Adrenal gland (tissue), 12 donors: ENCODE data around the gene ASZ1. TPM values are rescaled to one million over a fixed set of nuclear protein-coding genes. Genes with fewer than 3 reads are reported as not detected.

Experiments used
- DNase-seq, 7 donors: peaks; one replicate each; pipeline ENCODE4 v3.0.0-alpha.2; 2019 to 2020
- H3K27ac ChIP-seq, 5 donors: fragments of 200-600 bp; sonication (generic) in 4 of 5; 1 replicate in 3 of 5; 2 replicates in 2 of 5; pipeline versions ENCODE4 v1.5.1 to v1.8.0; 2016 to 2020; ENCODE audit warnings: mild to moderate bottlenecking in 1 of 5
- H3K27me3 ChIP-seq: fragments of 200-600 bp; 2 replicates; pipeline ENCODE4 v1.8.0; 2021
- H3K36me3 ChIP-seq, 2 donors: fragments of 200-600 bp; replicated peaks in 1 of 2; 1 replicate in 1 of 2; 2 replicates in 1 of 2; pipeline versions ENCODE4 v1.5.1 to v1.8.0; 2018 to 2022
- H3K4me1 ChIP-seq, 2 donors: fragments of 200-600 bp; replicated peaks in 1 of 2; 1 replicate in 1 of 2; 2 replicates in 1 of 2; pipeline versions ENCODE4 v1.5.1 to v1.8.0; 2018 to 2021
- H3K4me3 ChIP-seq, 4 donors: fragments of 200-600 bp; sonication (generic) in 3 of 4; one replicate each; pipeline ENCODE4 v1.5.1; 2016 to 2018
- H3K9me3 ChIP-seq, 3 donors: fragments of 200-600 bp; sonication (generic) in 1 of 3; replicated peaks in 1 of 3; 1 replicate in 2 of 3; 2 replicates in 1 of 3; pipeline versions ENCODE4 v1.5.1 to v1.8.0; 2016 to 2021
- POLR2A ChIP-seq, 2 donors: fragments of 450-650 bp; IDR thresholded peaks; one replicate each; pipeline ENCODE4 v1.6.1; 2017; ENCODE audit warnings: antibody characterized with exemption in 2 of 2, mild to moderate bottlenecking in 2 of 2, moderate library complexity in 1 of 2
- WGBS, 4 donors: extraction: QIAGEN DNeasy Blood & Tissue Kit in 2 of 4; methylation state at CpG; one replicate each; pipeline versions ENCODE4 v1.1.5 to v1.1.7; 2013 to 2017; 5-methylcytosine and 5-hydroxymethylcytosine counted together
- intact Hi-C, 2 donors: fragments of 100-400 bp; cut with DNase I; formaldehyde crosslinking; loops; one replicate each; pipeline versions ENCODE4 v1.14.1 to v1.15.0; 2022 to 2023
- polyA plus RNA-seq, 3 donors: library from polyadenylated mRNA; stranded (reverse); fragments of 200-250 nt in 2 of 3; fragments of 350-450 nt in 1 of 3; fragmentation: Illumina TruSeq in 1 of 3; extraction: RNeasy Lipid Tissue Mini Kit (QIAGEN cat#74804) in 1 of 3; gene quantifications; one replicate each; pipeline ENCODE4 v1.2.3, GENCODE V29; 2013 to 2014
- total RNA-seq, 9 donors: library from RNA; depleted of rRNA in 4 of 9; stranded (reverse); fragments of >200 nt in 4 of 9; fragments of 120-200 nt in 1 of 9; fragmentation: NEBNext Ultra II Directional in 1 of 9; extraction: Animal tissue kit (Norgen Biotek cat#: 25700) in 1 of 9; gene quantifications; one replicate each; pipeline versions ENCODE4 v1.1.0 to v1.2.4, GENCODE V29; 2013 to 2023
- TF ChIP-seq, protein P1 (sequence below), 6 experiments: fragments of 450-650 bp in 4 of 6; fragments of 200-600 bp in 2 of 6; sonication (generic) in 1 of 6; IDR thresholded peaks; 1 replicate in 5 of 6; 2 replicates in 1 of 6; pipeline versions ENCODE4 v1.5.1 to v1.8.0; 2016 to 2021; ENCODE audit warnings: antibody characterized with exemption in 6 of 6, mild to moderate bottlenecking in 2 of 6, moderate library complexity in 1 of 6
- donor health status: healthy with polysubstance abuse.
- donor health status: Bipolar disorder and iron deficiency.
- donor health status: DM: yes; HTN: yes; CAD: no.
- donor health status: DM: no; HTN: no; CAD: no.
- donor health status: DM: no; HTN: no; CAD: no.
- donor health status: DM: yes; HTN: yes; CAD: no.

ASZ1 gene
- total and polyA plus RNA-seq, 12 donors, result not detected

DNA sequence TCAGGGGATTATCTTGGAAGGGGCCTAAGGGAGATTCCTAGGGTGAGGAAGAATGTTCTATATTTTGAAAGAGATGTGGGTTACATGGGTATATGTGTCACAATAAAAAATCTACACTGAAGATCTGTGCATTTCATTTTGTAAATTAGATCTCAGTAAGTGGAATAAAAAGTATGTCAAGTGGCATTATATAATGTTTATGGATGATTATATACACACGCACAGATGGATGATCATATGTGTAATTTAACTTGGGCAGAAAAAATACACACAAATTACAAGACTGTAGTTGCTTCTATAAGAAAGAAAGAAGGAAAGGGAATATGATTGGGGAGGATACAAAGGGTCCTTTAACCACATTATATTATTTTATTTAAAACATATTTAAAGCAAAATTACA is 18.5 kb downstream of the ASZ1 start:
- H3K36me3 ChIP-seq, result no peaks in the 10 kb centered on the region
- TF ChIP-seq, protein P1, sequence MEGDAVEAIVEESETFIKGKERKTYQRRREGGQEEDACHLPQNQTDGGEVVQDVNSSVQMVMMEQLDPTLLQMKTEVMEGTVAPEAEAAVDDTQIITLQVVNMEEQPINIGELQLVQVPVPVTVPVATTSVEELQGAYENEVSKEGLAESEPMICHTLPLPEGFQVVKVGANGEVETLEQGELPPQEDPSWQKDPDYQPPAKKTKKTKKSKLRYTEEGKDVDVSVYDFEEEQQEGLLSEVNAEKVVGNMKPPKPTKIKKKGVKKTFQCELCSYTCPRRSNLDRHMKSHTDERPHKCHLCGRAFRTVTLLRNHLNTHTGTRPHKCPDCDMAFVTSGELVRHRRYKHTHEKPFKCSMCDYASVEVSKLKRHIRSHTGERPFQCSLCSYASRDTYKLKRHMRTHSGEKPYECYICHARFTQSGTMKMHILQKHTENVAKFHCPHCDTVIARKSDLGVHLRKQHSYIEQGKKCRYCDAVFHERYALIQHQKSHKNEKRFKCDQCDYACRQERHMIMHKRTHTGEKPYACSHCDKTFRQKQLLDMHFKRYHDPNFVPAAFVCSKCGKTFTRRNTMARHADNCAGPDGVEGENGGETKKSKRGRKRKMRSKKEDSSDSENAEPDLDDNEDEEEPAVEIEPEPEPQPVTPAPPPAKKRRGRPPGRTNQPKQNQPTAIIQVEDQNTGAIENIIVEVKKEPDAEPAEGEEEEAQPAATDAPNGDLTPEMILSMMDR (IDR thresholded peaks at IDR 0.05), result no peak
- TF ChIP-seq POLR2A (IDR thresholded peaks at IDR 0.05), result no peak
- WGBS, 4 donors, result 81 to 88% (median 83%) methylated on average over 1 of the region's 1 CpG
- H3K4me1 ChIP-seq, result no peaks in the 10 kb centered on the region
- intact Hi-C loops, result no loop called here
- no peaks in the 10 kb centered on the region for H3K9me3 ChIP-seq
- DNase-seq, result no peak
- no peaks in the 10 kb centered on the region for H3K27me3 ChIP-seq
- H3K4me3 ChIP-seq, result no peak overlapping the region
- H3K27ac ChIP-seq, result no peak overlapping the region

DNA sequence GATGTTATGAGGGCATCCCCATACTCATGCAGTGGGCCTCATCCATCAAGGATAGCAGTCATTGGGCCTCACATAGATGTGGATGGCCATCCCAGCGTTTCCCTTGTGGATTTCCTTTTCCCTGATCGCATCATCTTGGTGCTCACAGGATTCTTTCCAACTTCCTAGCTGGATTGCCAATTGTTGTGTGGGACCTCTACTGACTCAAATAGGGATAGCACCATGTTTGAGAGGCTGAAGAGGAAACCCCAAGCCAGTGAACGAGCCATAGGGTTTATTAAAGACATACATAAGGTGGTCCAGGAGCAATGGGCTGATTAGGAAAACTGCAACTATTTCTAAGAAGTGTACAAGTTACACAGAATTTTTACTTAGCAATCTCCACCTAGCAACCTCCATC is 21.8 kb downstream of the ASZ1 start:
- H3K36me3 ChIP-seq, result no peaks in the 10 kb centered on the region
- 73 to 77% (median 75%) methylated on average over 3 of the region's 3 CpGs for WGBS, 4 donors
- intact Hi-C loops, result no loop called here
- TF ChIP-seq POLR2A (IDR thresholded peaks at IDR 0.05), result no peak
- TF ChIP-seq, protein P1 (IDR thresholded peaks at IDR 0.05), result no peak
- no peaks in the 10 kb centered on the region for H3K4me1 ChIP-seq
- H3K27ac ChIP-seq, result no peak overlapping the region
- DNase-seq, result no peak
- no peak overlapping the region for H3K4me3 ChIP-seq
- no peaks in the 10 kb centered on the region for H3K27me3 ChIP-seq
- no peaks in the 10 kb centered on the region for H3K9me3 ChIP-seq

DNA sequence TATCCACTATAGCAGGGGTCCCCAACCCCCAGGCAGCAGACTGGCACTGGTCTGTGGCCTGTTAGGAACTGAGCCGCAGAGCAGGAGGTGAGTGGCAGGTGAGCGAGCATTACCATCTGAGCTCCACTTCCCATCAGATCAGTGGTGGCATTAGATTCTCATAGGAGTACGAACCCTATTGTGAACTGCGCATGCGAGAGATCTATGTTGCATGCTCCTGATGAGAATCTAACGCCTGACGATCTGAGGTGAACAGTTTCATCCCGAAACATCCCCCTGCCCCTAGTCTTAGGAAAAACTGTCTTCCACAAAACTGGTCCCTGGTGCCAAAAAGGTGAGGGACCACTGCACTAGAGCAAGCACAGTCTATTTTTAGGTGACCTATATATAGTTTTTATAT is 23.6 kb downstream of the ASZ1 start:
- DNase-seq, result no peak
- Histone ChIP-seq H3K27me3 (no peaks in the 10 kb centered on the region), H3K27ac (no peak overlapping the region), H3K4me3 (no peak overlapping the region), H3K9me3 (no peaks in the 10 kb centered on the region), H3K4me1 (no peaks in the 10 kb centered on the region), H3K36me3 (no peaks in the 10 kb centered on the region)
- 84 to 91% (median 91%) methylated on average over 8 of the region's 8 CpGs for WGBS, 4 donors
- TF ChIP-seq POLR2A (IDR thresholded peaks at IDR 0.05), result no peak
- TF ChIP-seq, protein P1 (IDR thresholded peaks at IDR 0.05), result no peak
- intact Hi-C loops, result no loop called here

DNA sequence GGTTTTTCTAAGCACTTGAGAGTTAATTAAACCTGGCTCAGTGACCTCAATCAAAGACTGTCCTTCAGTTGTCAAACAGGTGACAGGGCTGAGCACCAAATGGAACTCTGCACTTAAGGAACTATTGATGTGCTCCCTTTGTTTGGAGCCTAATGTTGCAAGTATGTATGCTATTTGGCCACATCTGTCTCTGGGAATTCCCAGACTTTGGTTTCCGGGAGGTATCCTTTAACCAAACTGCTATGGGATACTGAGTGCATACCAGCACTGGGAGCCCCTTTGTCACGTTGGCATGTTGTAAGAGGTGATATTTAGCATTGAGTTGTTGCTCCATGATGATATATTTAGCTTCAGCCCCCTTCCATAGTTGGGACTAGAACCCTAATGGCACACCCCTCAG is 25.2 kb downstream of the ASZ1 start:
- Histone ChIP-seq H3K4me1 (no peaks in the 10 kb centered on the region), H3K36me3 (no peaks in the 10 kb centered on the region), H3K9me3 (no peaks in the 10 kb centered on the region), H3K4me3 (no peak overlapping the region), H3K27me3 (no peaks in the 10 kb centered on the region), H3K27ac (no peak overlapping the region)
- no peak for TF ChIP-seq POLR2A (IDR thresholded peaks at IDR 0.05)
- TF ChIP-seq, protein P1 (IDR thresholded peaks at IDR 0.05), result no peak
- intact Hi-C loops, result no loop called here
- DNase-seq, result no peak
- 54 to 72% (median 67%) methylated on average over 2 of the region's 2 CpGs for WGBS, 4 donors
